SU-DHL-6 (cell line): ENCODE results near the gene SHMT1.
"Not testable (repeated sequence)": the region's sequence is repeated elsewhere in the genome, so short reads cannot be mapped to it uniquely, and the experiment has no call there.

Source experiments
- H2AFZ ChIP-seq: fragments of 200-600 bp; sonication (generic); 2 replicates; pipeline ENCODE4 v1.6.1; 2014; ENCODE audit warnings: low read depth, mild to moderate bottlenecking, moderate library complexity, mixed read lengths, antibody characterized with exemption, low read length; ENCODE audit not compliant: severe bottlenecking
- H3F3A ChIP-seq: fragments of 200-600 bp; shearing (Covaris generic); 2 replicates; pipeline ENCODE4 v1.6.0; 2016; ENCODE audit warnings: antibody characterized with exemption, mild to moderate bottlenecking; ENCODE audit not compliant: insufficient read depth
- H3K27ac ChIP-seq: fragments of 200-600 bp; sonication (generic); 2 replicates; pipeline ENCODE4 v1.5.1; 2016; ENCODE audit warnings: low read depth, mild to moderate bottlenecking, low read length, moderate library complexity, mixed read lengths
- H3K27me3 ChIP-seq: fragments of 200-600 bp; sonication (generic), shearing (Covaris generic); 2 replicates; pipeline ENCODE4 v1.6.0; 2014; ENCODE audit warnings: mild to moderate bottlenecking, low read length
- H3K36me3 ChIP-seq: fragments of 200-600 bp; sonication (generic); 2 replicates; pipeline ENCODE4 v1.6.1; 2014; ENCODE audit warnings: mild to moderate bottlenecking, low read length, mixed read lengths
- H3K4me2 ChIP-seq: fragments of 300-600, 200-600 bp; shearing (Covaris generic), sonication (generic); 2 replicates; pipeline ENCODE4 v1.6.0; 2014; ENCODE audit warnings: low read length, low read depth, mild to moderate bottlenecking; ENCODE audit not compliant: poor library complexity, severe bottlenecking
- H3K4me3 ChIP-seq: fragments of 200-600 bp; sonication (generic); 2 replicates; pipeline ENCODE4 v1.5.1; 2014; ENCODE audit warnings: antibody characterized with exemption, low read length, mild to moderate bottlenecking, mixed read lengths; ENCODE audit not compliant: insufficient read depth, poor library complexity, severe bottlenecking
- H3K79me2 ChIP-seq: fragments of 200-600 bp; sonication (generic); 2 replicates; pipeline ENCODE4 v1.6.1; 2014; ENCODE audit warnings: mild to moderate bottlenecking, low read length, moderate library complexity; ENCODE audit not compliant: insufficient read depth
- H3K9ac ChIP-seq: fragments of 200-600 bp; sonication (generic); 2 replicates; pipeline ENCODE4 v1.7.0; 2014; ENCODE audit warnings: mild to moderate bottlenecking, low read length
- H3K9me2 ChIP-seq: fragments of 200-600 bp; sonication (generic); replicated peaks from 2 replicates; pipeline ENCODE4 v1.6.1; 2014; ENCODE audit warnings: low read length; ENCODE audit not compliant: insufficient read depth
- H3K9me3 ChIP-seq: fragments of 200-600 bp; sonication (generic); 2 replicates; pipeline ENCODE4 v1.6.1; 2014; ENCODE audit warnings: low read length, mixed read lengths; ENCODE audit not compliant: insufficient read depth
- H4K20me1 ChIP-seq: fragments of 200-600 bp; sonication (generic); 2 replicates; pipeline ENCODE4 v1.6.1; 2014; ENCODE audit warnings: low read depth, mild to moderate bottlenecking, antibody characterized with exemption, low read length, moderate library complexity, mixed read lengths
- EZH2phosphoT487 ChIP-seq: fragments of 200-600 bp; sonication (generic), shearing (Covaris generic); conservative IDR thresholded peaks from 2 replicates; pipeline ENCODE4 v1.6.1; 2018; ENCODE audit warnings: mild to moderate bottlenecking, antibody characterized with exemption, low read length, moderate library complexity, mixed read lengths
- TF ChIP-seq, protein P1 (sequence below): fragments of 200-600 bp; sonication (generic); IDR thresholded peaks from one replicate; pipeline ENCODE4 v1.5.1; 2017; ENCODE audit warnings: antibody characterized with exemption, mild to moderate bottlenecking, low read length, moderate library complexity; ENCODE audit not compliant: insufficient read depth, poor library complexity, severe bottlenecking

SHMT1 gene

GRCh38 chr17:18380471-18381157, 17.3 kb upstream of the SHMT1 start:
- Histone ChIP-seq H3F3A (no peaks in the 10 kb centered on the region), H3K27me3 (no peaks in the 10 kb centered on the region), H3K27ac (no peak overlapping the region), H3K79me2 (no peaks in the 10 kb centered on the region), H3K9me3 (no peaks in the 10 kb centered on the region), H3K9me2 (no peaks in the 10 kb centered on the region), H3K36me3 (no peaks in the 10 kb centered on the region), H4K20me1 (no peaks in the 10 kb centered on the region), H3K4me2 (no peak overlapping the region), H3K4me3 (no peak overlapping the region), H3K9ac (no peak overlapping the region), H2AFZ (no peak overlapping the region)
- TF ChIP-seq, protein P1, sequence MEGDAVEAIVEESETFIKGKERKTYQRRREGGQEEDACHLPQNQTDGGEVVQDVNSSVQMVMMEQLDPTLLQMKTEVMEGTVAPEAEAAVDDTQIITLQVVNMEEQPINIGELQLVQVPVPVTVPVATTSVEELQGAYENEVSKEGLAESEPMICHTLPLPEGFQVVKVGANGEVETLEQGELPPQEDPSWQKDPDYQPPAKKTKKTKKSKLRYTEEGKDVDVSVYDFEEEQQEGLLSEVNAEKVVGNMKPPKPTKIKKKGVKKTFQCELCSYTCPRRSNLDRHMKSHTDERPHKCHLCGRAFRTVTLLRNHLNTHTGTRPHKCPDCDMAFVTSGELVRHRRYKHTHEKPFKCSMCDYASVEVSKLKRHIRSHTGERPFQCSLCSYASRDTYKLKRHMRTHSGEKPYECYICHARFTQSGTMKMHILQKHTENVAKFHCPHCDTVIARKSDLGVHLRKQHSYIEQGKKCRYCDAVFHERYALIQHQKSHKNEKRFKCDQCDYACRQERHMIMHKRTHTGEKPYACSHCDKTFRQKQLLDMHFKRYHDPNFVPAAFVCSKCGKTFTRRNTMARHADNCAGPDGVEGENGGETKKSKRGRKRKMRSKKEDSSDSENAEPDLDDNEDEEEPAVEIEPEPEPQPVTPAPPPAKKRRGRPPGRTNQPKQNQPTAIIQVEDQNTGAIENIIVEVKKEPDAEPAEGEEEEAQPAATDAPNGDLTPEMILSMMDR = no peak
- TF ChIP-seq EZH2phosphoT487 = no peak

GRCh38 chr17:18379246-18380146, 16.1 kb upstream of the SHMT1 start:
- H3K4me2 ChIP-seq = no peak overlapping the region
- H3F3A ChIP-seq = no peaks in the 10 kb centered on the region
- no peak overlapping the region for H3K4me3 ChIP-seq
- no peak overlapping the region for H2AFZ ChIP-seq
- H3K27me3 ChIP-seq = no peaks in the 10 kb centered on the region
- no peak overlapping the region for H3K27ac ChIP-seq
- H3K9ac ChIP-seq = no peak overlapping the region
- no peaks in the 10 kb centered on the region for H3K9me3 ChIP-seq
- H4K20me1 ChIP-seq = no peaks in the 10 kb centered on the region
- H3K36me3 ChIP-seq = no peaks in the 10 kb centered on the region
- TF ChIP-seq, protein P1 = no peak
- TF ChIP-seq EZH2phosphoT487 = no peak
- H3K79me2 ChIP-seq = no peaks in the 10 kb centered on the region
- H3K9me2 ChIP-seq = no peaks in the 10 kb centered on the region

GRCh38 chr17:18378614-18379013, 15.3 kb upstream of the SHMT1 start:
- H3K27me3 ChIP-seq, H3F3A ChIP-seq, H2AFZ ChIP-seq, H4K20me1 ChIP-seq, H3K79me2 ChIP-seq, H3K9me3 ChIP-seq, H3K9ac ChIP-seq, H3K4me3 ChIP-seq, H3K27ac ChIP-seq, H3K4me2 ChIP-seq, H3K36me3 ChIP-seq, H3K9me2 ChIP-seq: not testable (repeated sequence)

DNA sequence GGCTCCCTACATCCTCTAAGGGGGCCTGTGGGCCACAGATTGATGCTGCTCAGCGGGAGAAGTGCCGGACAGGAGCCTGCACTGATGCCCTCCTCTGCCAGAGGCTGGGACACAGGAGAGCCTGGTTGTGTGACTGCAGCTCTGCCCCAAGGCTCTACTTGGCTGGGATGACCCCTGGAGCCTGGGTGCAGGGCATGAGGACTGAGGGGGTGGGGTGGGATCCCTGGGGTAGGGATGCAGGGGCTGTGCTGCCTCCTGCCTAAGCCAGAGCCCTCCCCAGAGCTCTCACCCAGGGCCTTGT, 14.8 kb upstream of the SHMT1 start:
- H3K9me3 ChIP-seq = no peaks in the 10 kb centered on the region
- H3K27ac ChIP-seq = no peak overlapping the region
- no peaks in the 10 kb centered on the region for H3K79me2 ChIP-seq
- TF ChIP-seq EZH2phosphoT487 = no peak
- TF ChIP-seq, protein P1 = no peak
- no peak overlapping the region for H2AFZ ChIP-seq
- H3K9ac ChIP-seq = no peak overlapping the region
- no peak overlapping the region for H3K4me3 ChIP-seq
- H4K20me1 ChIP-seq = no peaks in the 10 kb centered on the region
- no peaks in the 10 kb centered on the region for H3K36me3 ChIP-seq
- H3F3A ChIP-seq = no peaks in the 10 kb centered on the region
- H3K9me2 ChIP-seq = no peaks in the 10 kb centered on the region
- no peaks in the 10 kb centered on the region for H3K27me3 ChIP-seq
- H3K4me2 ChIP-seq = no peak overlapping the region
